ENCODE results near the gene TFR2.

DNA sequence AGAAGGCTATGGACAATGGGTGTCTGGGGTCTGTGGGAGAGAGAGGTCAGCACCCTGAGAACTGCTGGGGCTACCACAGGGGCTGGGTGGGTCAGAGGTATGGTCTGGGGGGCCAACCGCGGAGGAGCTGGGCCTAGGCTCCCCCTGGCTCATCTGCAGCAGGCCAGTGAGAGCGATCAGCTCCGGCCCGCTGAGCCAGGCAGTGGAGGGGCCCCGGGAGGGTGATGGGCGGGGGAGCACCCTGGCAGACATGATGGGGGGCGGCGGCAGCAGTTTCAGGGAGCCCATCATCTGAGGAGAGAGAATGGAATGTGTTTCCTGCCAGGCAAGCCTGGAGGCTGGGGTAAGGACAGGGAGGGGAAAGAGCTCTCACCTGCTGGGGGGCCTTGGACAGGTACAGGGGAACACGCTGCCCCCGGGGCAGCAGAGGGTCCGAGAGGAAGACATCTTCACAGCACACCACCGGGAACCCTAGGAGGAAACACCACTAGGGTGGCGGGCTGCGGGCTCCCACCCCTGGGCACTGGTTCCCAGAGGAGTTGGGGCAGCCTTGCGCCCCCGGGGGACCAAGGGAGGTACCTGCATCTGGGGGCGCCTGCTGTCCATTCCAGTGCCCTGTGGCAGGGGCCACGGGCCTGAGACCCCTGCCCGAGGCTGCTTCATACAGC, 68.9 kb downstream of the TFR2 start:
- TF ChIP-seq POLR2AphosphoS5 (IDR thresholded peaks at IDR 0.05; ENCODE audit: low read depth, low read length) (no peak), TAF1 (IDR thresholded peaks at IDR 0.05; ENCODE audit: borderline replicate concordance, low read depth, low read length) (no peak)
